GM19455 (cell line): Measurements from ENCODE around the gene SLC46A3.
A peak's percentile ranks its signal among the peaks of the same experiment; 100 is the strongest.
"Not testable (repeated sequence)": the region's sequence is repeated elsewhere in the genome, so short reads cannot be mapped to it uniquely, and the experiment has no call there.

Experiments used
- ATAC-seq: cut with Tn5 transposase; IDR thresholded peaks from one replicate; pipeline ENCODE4 v1.9.1; 2021; ENCODE audit not compliant: unreplicated experiment

The SLC46A3 gene

GRCh38 chr13:28684257-28684656 lies 34.5 kb downstream of the SLC46A3 start:
- ATAC-seq: no peak

GRCh38 chr13:28683169-28683568 lies 35.6 kb downstream of the SLC46A3 start:
- ATAC-seq: not testable (repeated sequence)

- ATAC-seq: no peak
These were observed 38.2 kb downstream of the SLC46A3 start for GRCh38 chr13:28680541-28680940.

- ATAC-seq: no peak
These were observed 39.1 kb downstream of the SLC46A3 start for GRCh38 chr13:28679628-28680027.

GRCh38 chr13:28678809-28679208 lies 40.0 kb downstream of the SLC46A3 start:
- ATAC-seq: no peak

- ATAC-seq: no peak
These were observed 47.5 kb downstream of the SLC46A3 start for GRCh38 chr13:28671126-28671792.

GRCh38 chr13:28666897-28667488 lies 51.8 kb downstream of the SLC46A3 start:
- ATAC-seq: no peak

- ATAC-seq: peak; percentile 30
These were observed 59.2 kb downstream of the SLC46A3 start for GRCh38 chr13:28659621-28659970.

- peak; percentile 88 for ATAC-seq
These were observed 59.8 kb downstream of the SLC46A3 start, which contains the start of gene POMP for GRCh38 chr13:28658796-28659620. Gene POMP (plus strand): TSS chr13:28659130. CDS start chr13:28659185, 55 bp downstream.

- ATAC-seq: peak; percentile 8
These were observed 60.3 kb downstream of the SLC46A3 start for GRCh38 chr13:28658539-28658795.

GRCh38 chr13:28657784-28658538 lies 60.8 kb downstream of the SLC46A3 start:
- ATAC-seq: no peak

GRCh38 chr13:28655561-28655960 lies 63.2 kb downstream of the SLC46A3 start:
- ATAC-seq: no peak

GRCh38 chr13:28654276-28654675 lies 64.5 kb downstream of the SLC46A3 start:
- no peak for ATAC-seq

- ATAC-seq: no peak
These were observed 65.7 kb downstream of the SLC46A3 start for GRCh38 chr13:28653111-28653510.

- no peak for ATAC-seq
These were observed 66.9 kb downstream of the SLC46A3 start for GRCh38 chr13:28651810-28652401.

- no peak for ATAC-seq
These were observed 68.5 kb downstream of the SLC46A3 start for GRCh38 chr13:28650284-28650683.
